HG02678 (cell line): ENCODE results near the gene HDAC10.

ENCODE experiments used
- ATAC-seq: cut with Tn5 transposase; IDR thresholded peaks from one replicate; pipeline ENCODE4 v1.9.1; 2021; ENCODE audit warnings: mild to moderate bottlenecking, moderate library complexity; ENCODE audit not compliant: unreplicated experiment

Gene HDAC10

GRCh38 chr22:50250555-50251476, at the start of gene HDAC10:
Gene HDAC10 (minus strand): TSS chr22:50251265. CDS start chr22:50251032, 233 bp downstream.
- ATAC-seq: peak; percentile 63

- ATAC-seq: no peak
Measured at GRCh38 chr22:50300620-50301257, 49.7 kb upstream of the HDAC10 start.

- ATAC-seq: no peak
Measured at GRCh38 chr22:50299785-50300619, 48.9 kb upstream of the HDAC10 start.

GRCh38 chr22:50298937-50299784, 48.1 kb upstream of the HDAC10 start:
- no peak for ATAC-seq

GRCh38 chr22:50298266-50298637, 47.2 kb upstream of the HDAC10 start:
- no peak for ATAC-seq

- ATAC-seq: no peak
Measured at GRCh38 chr22:50297510-50298265, 46.6 kb upstream of the HDAC10 start.

GRCh38 chr22:50296658-50297490, 45.8 kb upstream of the HDAC10 start:
- ATAC-seq: no peak

- no peak for ATAC-seq
Measured at GRCh38 chr22:50294319-50294656, 43.2 kb upstream of the HDAC10 start.

- no peak for ATAC-seq
Measured at GRCh38 chr22:50293441-50294318, 42.6 kb upstream of the HDAC10 start.

- ATAC-seq: no peak
Measured at GRCh38 chr22:50292643-50293440, 41.8 kb upstream of the HDAC10 start.

- ATAC-seq: no peak
Measured at GRCh38 chr22:50289942-50290630, 39.0 kb upstream of the HDAC10 start.

- ATAC-seq: no peak
Measured at GRCh38 chr22:50289151-50289941, 38.3 kb upstream of the HDAC10 start.

- ATAC-seq: no peak
Measured at GRCh38 chr22:50287731-50288130, 36.7 kb upstream of the HDAC10 start.

GRCh38 chr22:50286701-50287318, 35.7 kb upstream of the HDAC10 start:
- ATAC-seq: no peak

GRCh38 chr22:50286275-50286674, 35.2 kb upstream of the HDAC10 start:
- ATAC-seq: no peak
